HCT116 (cell line): Measurements from ENCODE around the gene PKP3. TPM values are rescaled to one million over a fixed set of nuclear protein-coding genes. Genes with fewer than 3 reads are reported as not detected.

Source experiments
- ATAC-seq: fragments of 200-7000 bp; cut with Tn5 transposase; 2 replicates; pipeline ENCODE4 v1.9.1; 2020; ENCODE audit warnings: mild to moderate bottlenecking, moderate library complexity
- BruUV-seq: library from RNA; stranded (reverse); fragments of 400-500 nt; replicated peaks from 2 replicates; lab custom pipeline; 2021; lab: Mats Ljungman, UMichigan
- CTCF ChIA-PET: fragments of 300-600 bp; sonication (Branson Sonifier 250); formaldehyde crosslinking; loops from one replicate; lab custom pipeline; 2021; ENCODE audit warnings: antibody characterized with exemption; lab: Charles Lee
- POLR2A ChIA-PET: fragments of 300-600, 350-600 bp; sonication (Branson Sonifier 250); formaldehyde crosslinking; loops from one replicate; lab custom pipeline; 2021; ENCODE audit warnings: antibody characterized with exemption; lab: Charles Lee
- RAD21 ChIA-PET, 2 experiments: fragments of 300-600 bp; sonication (Branson Sonifier 250); formaldehyde crosslinking; loops; one replicate each; lab custom pipeline; 2023; ENCODE audit warnings: low total read pairs in 2 of 2; ENCODE audit not compliant: uncharacterized antibody in 2 of 2, unreplicated experiment in 2 of 2, low non-redundant PET in 1 of 2; lab: Charles Lee
- DNase-seq: peaks from one replicate; pipeline ENCODE4 v3.0.0-alpha.2; 2010; ENCODE audit warnings: low read depth, low spot score
- H2AFZ ChIP-seq: fragments of 200-600 bp; shearing (Covaris generic), sonication (generic); 2 replicates; pipeline ENCODE4 v1.6.1; 2017; ENCODE audit warnings: low read depth, mixed run types, mixed read lengths, antibody characterized with exemption, low read length; ENCODE audit not compliant: poor library complexity, severe bottlenecking
- H3K27ac ChIP-seq: 2 replicates; pipeline ENCODE4 v1.5.1; 2012; ENCODE audit warnings: low read depth, low read length
- H3K27me3 ChIP-seq: fragments of 200-600 bp; sonication (generic); 2 replicates; pipeline ENCODE4 v1.6.1; 2016; ENCODE audit warnings: mixed run types, low read length, mixed read lengths; ENCODE audit not compliant: insufficient read depth
- H3K36me3 ChIP-seq, 2 experiments: fragments of 200-500 bp in 1 of 2; fragments of 200-600 bp in 1 of 2; sonication (Bioruptor generic) in 1 of 2; sonication (generic) in 1 of 2; 2 replicates each; pipeline versions ENCODE4 v1.5.1 to v1.6.1; 2014 to 2016; ENCODE audit warnings: low read length in 2 of 2, inconsistent platforms in 1 of 2, mixed read lengths in 1 of 2, mixed run types in 1 of 2; ENCODE audit not compliant: insufficient read depth in 2 of 2, control insufficient read depth in 1 of 2
- H3K4me1 ChIP-seq, 2 experiments: fragments of 200-600 bp in 1 of 2; sonication (generic) in 1 of 2; 2 replicates each; pipeline versions ENCODE4 v1.5.1 to v1.6.1; 2012 to 2017; ENCODE audit warnings: low read length in 2 of 2, inconsistent platforms in 1 of 2, mild to moderate bottlenecking in 1 of 2, mixed read lengths in 1 of 2, mixed run types in 1 of 2, moderate library complexity in 1 of 2; ENCODE audit not compliant: insufficient read depth in 2 of 2, control insufficient read depth in 1 of 2
- H3K4me2 ChIP-seq: fragments of 200-600 bp; sonication (generic); 2 replicates; pipeline ENCODE4 v1.6.1; 2017; ENCODE audit warnings: mixed run types, low read length, mixed read lengths
- H3K4me3 ChIP-seq, 2 experiments: fragments of 200-600 bp in 1 of 2; sonication (generic) in 1 of 2; replicated peaks in 1 of 2; 2 replicates each; pipeline ENCODE4 v1.5.1; 2011 to 2016; ENCODE audit warnings: low read length in 2 of 2, control low read depth in 1 of 2, low read depth in 1 of 2, mild to moderate bottlenecking in 1 of 2, mixed read lengths in 1 of 2, mixed run types in 1 of 2
- H3K79me2 ChIP-seq: fragments of 200-600 bp; sonication (generic); 2 replicates; pipeline ENCODE4 v1.6.1; 2017; ENCODE audit warnings: mild to moderate bottlenecking, mixed run types, low read length, moderate library complexity, mixed read lengths; ENCODE audit not compliant: insufficient read depth
- H3K9ac ChIP-seq: fragments of 200-600 bp; sonication (generic); 2 replicates; pipeline ENCODE4 v1.6.1; 2016; ENCODE audit warnings: low read length, mixed read lengths
- H3K9me2 ChIP-seq: fragments of 200-600 bp; sonication (generic), shearing (Covaris generic); 2 replicates; pipeline ENCODE4 v1.6.1; 2017; ENCODE audit warnings: mixed run types, mild to moderate bottlenecking, moderate library complexity; ENCODE audit not compliant: insufficient read depth
- H3K9me3 ChIP-seq, 2 experiments: fragments of 200-500 bp in 1 of 2; fragments of 200-600 bp in 1 of 2; sonication (Bioruptor generic) in 1 of 2; sonication (generic) in 1 of 2; 2 replicates each; pipeline ENCODE4 v1.6.1; 2014 to 2017; ENCODE audit warnings: low read length in 2 of 2, mixed read lengths in 2 of 2, inconsistent platforms in 1 of 2, low read depth in 1 of 2, mild to moderate bottlenecking in 1 of 2, mixed run types in 1 of 2, moderate library complexity in 1 of 2; ENCODE audit not compliant: control insufficient read depth in 1 of 2, insufficient read depth in 1 of 2
- H4K20me1 ChIP-seq: fragments of 200-600 bp; sonication (generic), shearing (Covaris generic); 2 replicates; pipeline ENCODE4 v1.6.1; 2017; ENCODE audit warnings: mixed run types, mild to moderate bottlenecking, moderate library complexity; ENCODE audit not compliant: insufficient read depth
- EGR1 ChIP-seq: IDR thresholded peaks from 2 replicates; pipeline ENCODE4 v1.6.1; 2012; ENCODE audit warnings: low read depth
- SIN3A ChIP-seq: IDR thresholded peaks from 2 replicates; pipeline ENCODE4 v1.6.1; 2012; ENCODE audit warnings: low read depth
- SP1 ChIP-seq: IDR thresholded peaks from 2 replicates; pipeline ENCODE4 v1.6.1; 2012; ENCODE audit warnings: low read depth
- ZFX ChIP-seq: fragments of 450-650 bp; IDR thresholded peaks from 2 replicates; pipeline ENCODE4 v1.6.1; 2017
- intact Hi-C: fragments of 100-400 bp; cut with micrococcal nuclease; formaldehyde crosslinking; loops from 2 replicates; pipeline ENCODE4 v1.10.0; 2022
- total RNA-seq: library from RNA; stranded (reverse); gene quantifications from one replicate; pipeline ENCODE4 v1.2.1, GENCODE V29; 2021; ENCODE audit not compliant: unreplicated experiment

The PKP3 gene
- total RNA-seq, 1 experiment from 2014 or later, result 157 TPM

- Histone ChIP-seq H3K36me3 (no peaks in the 10 kb centered on the region), H3K79me2 (no peaks in the 10 kb centered on the region), H3K27ac (no peak overlapping the region), H4K20me1 (no peaks in the 10 kb centered on the region), H2AFZ (no peak overlapping the region), H3K9me2 (no peaks in the 10 kb centered on the region), H3K27me3 (no peaks in the 10 kb centered on the region), H3K9me3 (no peaks in the 10 kb centered on the region; a peak in 1 of 4 replicates), H3K4me1 (peaks cover 0 to 4% of the 10 kb centered on the region in 2 experiments; a peak in 2 of 4 replicates), H3K9ac (no peak overlapping the region), H3K4me3 (no peak overlapping the region), H3K4me2 (no peak overlapping the region)
- ChIA-PET CTCF (no interaction called here), POLR2A (no interaction called here), RAD21 (no interaction called here)
- no TSS peak for BruUV-seq
- DNase-seq (no peak), ATAC-seq (no peak)
- no peak for TF ChIP-seq EGR1
- intact Hi-C loops, result no loop called here
These were observed 8.2 kb upstream of the PKP3 start for GRCh38 chr11:385594-386351.

- CTCF ChIA-PET, result no interaction called here
- Histone ChIP-seq H3K27me3 (no peaks in the 10 kb centered on the region), H2AFZ (no peak overlapping the region), H3K4me1 (peaks cover 6 to 10% of the 10 kb centered on the region in 2 experiments; a peak in 3 of 4 replicates), H3K9me3 (no peaks in the 10 kb centered on the region; a peak in 1 of 4 replicates), H3K9ac (no peak overlapping the region), H3K4me2 (no peak overlapping the region), H3K4me3 (no peak overlapping the region), H3K27ac (no peak overlapping the region), H4K20me1 (no peaks in the 10 kb centered on the region), H3K9me2 (no peaks in the 10 kb centered on the region), H3K79me2 (no peaks in the 10 kb centered on the region), H3K36me3 (no peaks in the 10 kb centered on the region)
- TF ChIP-seq ZFX, result no peak
- no peak for TF ChIP-seq SIN3A
- TF ChIP-seq SP1, result no peak
- DNase-seq, result no peak
- ATAC-seq, result no peak
- POLR2A ChIA-PET, result no interaction called here
- no TSS peak for BruUV-seq
- intact Hi-C loops, result no loop called here
- RAD21 ChIA-PET, result no interaction called here
These were observed 7.5 kb upstream of the PKP3 start for GRCh38 chr11:386483-386882.
